ENCODE data around the gene CDCA5.

GRCh38 chr11:65111744-65112545 is 28.1 kb upstream of the CDCA5 start, which contains the start of gene TM7SF2:
- TF ChIP-seq CTCF (IDR thresholded peaks at IDR 0.05; ENCODE audit: low read depth, low read length) (no peak), EZH2phosphoT487 (IDR thresholded peaks at IDR 0.05; ENCODE audit: low read depth) (no peak)

Data from OCI-LY3 (cell line).